ENCODE results near the gene ZNF70.

ZNF70 gene

DNA sequence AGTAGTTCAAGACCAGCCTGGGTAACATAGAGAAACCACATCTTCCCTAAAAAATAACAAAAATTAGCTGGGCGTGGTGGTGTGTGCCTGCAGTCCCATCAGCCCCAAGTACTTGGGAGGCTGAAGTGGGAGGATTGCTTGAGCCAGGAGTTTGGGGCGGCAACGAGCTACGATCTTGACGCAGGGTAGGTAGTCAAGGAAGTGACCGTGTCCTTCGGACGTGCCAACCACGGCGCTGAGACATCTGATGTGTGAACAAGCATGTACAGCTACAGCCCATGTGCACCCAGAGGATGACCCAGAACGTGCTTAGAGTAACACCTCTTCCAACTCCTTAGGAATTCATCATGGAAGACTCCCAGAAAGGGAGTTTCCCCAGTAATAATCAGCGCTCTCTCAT, 38.7 kb downstream of the ZNF70 start:
- Histone ChIP-seq H3F3A (ENCODE audit: control insufficient read depth, insufficient read depth) (no peaks in the 10 kb centered on the region), H3K36me3 (ENCODE audit: control insufficient read depth, low read length) (peaks cover 68% of the 10 kb centered on the region), H3K4me1 (ENCODE audit: control insufficient read depth, low read length) (peaks cover 13% of the 10 kb centered on the region), H3K79me2 (ENCODE audit: control insufficient read depth, low read length) (peaks cover 23% of the 10 kb centered on the region), H3K4me2 (ENCODE audit: low read length) (no peak overlapping the region), H3K27ac (ENCODE audit: low read depth, low read length) (no peak overlapping the region), H3K9me3 (ENCODE audit: control insufficient read depth, insufficient read depth, low read length) (no peaks in the 10 kb centered on the region), H3K27me3 (ENCODE audit: control insufficient read depth, low read length) (no peaks in the 10 kb centered on the region), H3K9me2 (replicated peaks; ENCODE audit: control insufficient read depth, low read length) (no peaks in the 10 kb centered on the region), H3K4me3 (ENCODE audit: low read length) (no peak overlapping the region), H4K20me1 (ENCODE audit: control insufficient read depth, insufficient read depth, low read depth, low read length) (no peaks in the 10 kb centered on the region)
- TF ChIP-seq, protein P1, sequence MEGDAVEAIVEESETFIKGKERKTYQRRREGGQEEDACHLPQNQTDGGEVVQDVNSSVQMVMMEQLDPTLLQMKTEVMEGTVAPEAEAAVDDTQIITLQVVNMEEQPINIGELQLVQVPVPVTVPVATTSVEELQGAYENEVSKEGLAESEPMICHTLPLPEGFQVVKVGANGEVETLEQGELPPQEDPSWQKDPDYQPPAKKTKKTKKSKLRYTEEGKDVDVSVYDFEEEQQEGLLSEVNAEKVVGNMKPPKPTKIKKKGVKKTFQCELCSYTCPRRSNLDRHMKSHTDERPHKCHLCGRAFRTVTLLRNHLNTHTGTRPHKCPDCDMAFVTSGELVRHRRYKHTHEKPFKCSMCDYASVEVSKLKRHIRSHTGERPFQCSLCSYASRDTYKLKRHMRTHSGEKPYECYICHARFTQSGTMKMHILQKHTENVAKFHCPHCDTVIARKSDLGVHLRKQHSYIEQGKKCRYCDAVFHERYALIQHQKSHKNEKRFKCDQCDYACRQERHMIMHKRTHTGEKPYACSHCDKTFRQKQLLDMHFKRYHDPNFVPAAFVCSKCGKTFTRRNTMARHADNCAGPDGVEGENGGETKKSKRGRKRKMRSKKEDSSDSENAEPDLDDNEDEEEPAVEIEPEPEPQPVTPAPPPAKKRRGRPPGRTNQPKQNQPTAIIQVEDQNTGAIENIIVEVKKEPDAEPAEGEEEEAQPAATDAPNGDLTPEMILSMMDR (IDR thresholded peaks at IDR 0.05; ENCODE audit: low read depth, low read length, poor library complexity, severe bottlenecking), result no peak
- no peak for TF ChIP-seq EZH2phosphoT487 (IDR thresholded peaks at IDR 0.05; ENCODE audit: borderline replicate concordance, low read length)

DNA sequence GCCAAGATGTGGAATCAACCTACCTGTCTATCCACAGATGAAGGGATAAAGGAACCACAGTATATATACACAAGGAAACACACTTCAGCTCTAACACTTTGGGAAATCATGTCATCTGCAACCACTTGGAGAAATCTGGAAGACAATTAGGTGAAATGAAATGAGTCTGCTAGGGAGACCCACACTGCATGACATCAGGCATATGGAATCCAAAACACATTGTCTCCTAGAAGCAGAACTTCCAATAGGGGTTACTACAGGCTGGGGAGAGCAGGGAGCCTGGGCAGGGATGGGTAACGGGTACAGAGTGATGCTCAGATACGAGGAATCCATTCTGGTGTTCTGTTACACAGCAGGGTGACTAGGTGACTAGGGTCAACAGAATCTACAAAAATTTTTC, 41.8 kb downstream of the ZNF70 start:
- H4K20me1 ChIP-seq (ENCODE audit: control insufficient read depth, insufficient read depth, low read depth, low read length), result no peaks in the 10 kb centered on the region; the same call in 1 of the 2 replicates
- no peaks in the 10 kb centered on the region for H3K27me3 ChIP-seq (ENCODE audit: control insufficient read depth, low read length)
- H3K9me3 ChIP-seq (ENCODE audit: control insufficient read depth, insufficient read depth, low read length), result no peaks in the 10 kb centered on the region
- no peaks in the 10 kb centered on the region for H3K9me2 ChIP-seq (replicated peaks; ENCODE audit: control insufficient read depth, low read length)
- peaks cover 19% of the 10 kb centered on the region for H3K79me2 ChIP-seq (ENCODE audit: control insufficient read depth, low read length)
- no peaks in the 10 kb centered on the region for H3K4me1 ChIP-seq (ENCODE audit: control insufficient read depth, low read length)
- H3K4me2 ChIP-seq (ENCODE audit: low read length), result no peak overlapping the region
- H3K36me3 ChIP-seq (ENCODE audit: control insufficient read depth, low read length), result peaks cover 90% of the 10 kb centered on the region
- no peak overlapping the region for H3K27ac ChIP-seq (ENCODE audit: low read depth, low read length)
- H3F3A ChIP-seq (ENCODE audit: control insufficient read depth, insufficient read depth), result no peaks in the 10 kb centered on the region
- TF ChIP-seq EZH2phosphoT487 (IDR thresholded peaks at IDR 0.05; ENCODE audit: borderline replicate concordance, low read length), result no peak
- TF ChIP-seq, protein P1 (IDR thresholded peaks at IDR 0.05; ENCODE audit: low read depth, low read length, poor library complexity, severe bottlenecking), result no peak
- H3K4me3 ChIP-seq (ENCODE audit: low read length), result no peak overlapping the region

DNA sequence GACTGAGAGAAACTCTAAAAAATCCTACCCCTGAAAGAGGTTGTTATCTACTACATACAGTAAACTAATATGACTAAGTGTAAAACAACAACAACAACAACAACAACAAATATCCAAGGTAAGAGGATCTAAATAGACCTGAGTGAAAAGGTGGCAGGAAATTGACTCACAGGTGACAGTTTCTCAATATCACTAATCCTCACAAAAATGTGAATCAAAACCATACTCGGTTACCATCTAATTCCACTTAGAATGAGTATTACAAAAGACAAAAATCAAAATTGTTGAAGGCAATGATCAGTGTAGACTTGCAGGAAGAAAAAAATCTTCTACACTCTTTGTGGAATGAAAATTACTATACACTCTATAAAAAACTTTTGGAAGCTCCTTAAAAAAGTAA, 42.6 kb downstream of the ZNF70 start:
- Histone ChIP-seq H3K79me2 (ENCODE audit: control insufficient read depth, low read length) (peaks cover 24% of the 10 kb centered on the region), H3K9me2 (replicated peaks; ENCODE audit: control insufficient read depth, low read length) (no peaks in the 10 kb centered on the region), H3K4me3 (ENCODE audit: low read length) (no peak overlapping the region), H3K27me3 (ENCODE audit: control insufficient read depth, low read length) (no peaks in the 10 kb centered on the region), H3K36me3 (ENCODE audit: control insufficient read depth, low read length) (peaks cover 91% of the 10 kb centered on the region), H3K4me1 (ENCODE audit: control insufficient read depth, low read length) (no peaks in the 10 kb centered on the region), H3K9me3 (ENCODE audit: control insufficient read depth, insufficient read depth, low read length) (no peaks in the 10 kb centered on the region), H3F3A (ENCODE audit: control insufficient read depth, insufficient read depth) (no peaks in the 10 kb centered on the region), H3K4me2 (ENCODE audit: low read length) (no peak overlapping the region), H3K27ac (ENCODE audit: low read depth, low read length) (no peak overlapping the region), H4K20me1 (ENCODE audit: control insufficient read depth, insufficient read depth, low read depth, low read length) (peaks cover under 1% of the 10 kb centered on the region; the same call in 1 of the 2 replicates)
- TF ChIP-seq, protein P1 (IDR thresholded peaks at IDR 0.05; ENCODE audit: low read depth, low read length, poor library complexity, severe bottlenecking), result no peak
- TF ChIP-seq EZH2phosphoT487 (IDR thresholded peaks at IDR 0.05; ENCODE audit: borderline replicate concordance, low read length), result no peak
